ENCODE results near the gene LRR1.

GRCh38 chr14:49622022-49622607 is 23.4 kb downstream of the LRR1 start:
- TF ChIP-seq CTCF (conservative IDR thresholded peaks at IDR 0.05) = no peak
- no peak for TF ChIP-seq EZH2 (IDR thresholded peaks at IDR 0.05; ENCODE audit: low read depth)

Data from PC-9 (cell line).